Activated CD4-positive, alpha-beta T cell treated with anti-CD3 and anti-CD28 coated beads, Interleukin-2, amount 50 U/mL, for 4 hours (primary cell): ENCODE results near the gene GET3.

ENCODE experiments used
- DNase-seq, 2 experiments: peaks; one replicate each; pipeline ENCODE4 v3.0.0-alpha.2; 2020

Gene GET3

DNA sequence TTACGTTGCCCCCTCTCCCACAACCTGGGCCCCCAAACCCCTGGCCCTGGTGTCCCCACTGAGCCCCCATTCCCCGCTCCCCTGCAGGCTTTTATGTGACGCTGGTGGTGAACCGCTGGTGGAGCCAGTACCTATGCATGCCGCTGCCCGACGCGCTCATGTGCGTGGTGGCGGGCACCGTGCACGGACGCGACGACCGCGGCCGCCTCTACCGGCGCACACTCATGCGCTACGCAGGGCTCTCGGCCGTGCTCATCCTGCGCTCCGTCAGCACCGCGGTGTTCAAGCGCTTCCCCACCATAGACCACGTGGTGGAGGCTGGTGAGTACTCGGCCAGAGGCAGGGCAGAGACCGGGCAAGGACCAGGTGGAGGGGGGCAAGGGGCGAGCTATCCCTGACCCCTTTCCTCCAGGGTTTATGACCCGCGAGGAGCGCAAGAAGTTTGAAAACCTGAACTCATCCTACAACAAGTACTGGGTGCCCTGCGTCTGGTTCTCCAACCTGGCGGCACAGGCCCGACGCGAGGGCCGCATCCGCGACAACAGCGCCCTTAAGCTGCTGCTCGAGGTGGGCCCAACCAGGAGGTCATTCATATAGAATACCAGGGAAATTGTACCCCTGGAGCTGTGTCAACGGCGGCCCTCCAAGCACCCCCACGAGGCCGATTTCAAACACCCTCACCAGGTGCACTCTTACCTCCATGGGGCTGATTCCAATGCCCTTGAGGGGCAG lies 17.3 kb downstream of the GET3 start:
- no peak for DNase-seq

- no peak for DNase-seq
Measured at GRCh38 chr19:12756150-12756883, 19.0 kb downstream of the GET3 start.

GRCh38 chr19:12757544-12758274 lies 20.4 kb downstream of the GET3 start:
- peak; percentile 38 to 48 for DNase-seq

GRCh38 chr19:12759686-12760085 lies 22.4 kb downstream of the GET3 start:
- DNase-seq, result no peak

- no peak for DNase-seq
Measured at GRCh38 chr19:12763100-12763499, 25.8 kb downstream of the GET3 start.

DNA sequence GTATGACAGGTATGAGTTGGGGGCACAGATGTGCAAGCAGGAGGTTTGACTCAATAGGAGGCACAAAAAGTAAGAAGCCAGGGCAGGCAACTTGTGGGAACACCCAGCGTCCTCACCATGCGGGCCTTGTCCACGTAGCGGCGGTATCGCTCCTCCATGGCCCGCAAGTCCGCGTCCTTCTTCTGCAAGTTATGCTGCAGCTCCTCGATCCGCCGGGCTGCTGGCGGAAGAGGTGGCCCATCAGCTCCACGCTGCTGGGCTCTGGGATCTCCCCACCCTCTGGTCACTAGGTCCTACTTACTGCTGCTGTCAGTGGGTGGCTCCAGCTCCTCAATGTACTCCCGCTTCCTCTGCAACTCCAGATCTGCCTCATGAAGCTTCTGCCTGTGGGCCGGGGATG lies 27.4 kb downstream of the GET3 start:
- no peak for DNase-seq

GRCh38 chr19:12766051-12766521 lies 28.8 kb downstream of the GET3 start:
- no peak for DNase-seq

- DNase-seq, result no peak
Measured at GRCh38 chr19:12767150-12767549, 29.9 kb downstream of the GET3 start.

DNA sequence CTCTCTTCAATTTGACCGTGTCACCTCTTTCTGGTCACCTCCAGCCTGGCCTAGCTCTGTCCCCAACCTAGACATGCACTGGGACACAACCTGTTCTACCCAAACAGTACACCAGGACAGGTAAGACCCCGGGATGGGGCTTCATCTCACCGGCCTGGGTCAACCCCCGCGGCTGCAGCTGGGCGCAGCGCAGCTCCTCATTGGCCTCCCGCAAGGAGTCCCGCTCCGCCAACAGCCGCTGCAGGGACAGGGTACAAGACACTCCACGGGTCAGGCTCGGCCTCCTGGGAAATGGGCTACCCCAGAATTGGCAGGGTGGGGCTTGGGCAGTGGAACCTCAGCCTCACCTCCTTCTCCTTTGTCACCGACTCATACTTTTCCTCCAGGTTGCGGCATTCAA lies 30.4 kb downstream of the GET3 start:
- DNase-seq, result no peak

- peak; percentile 57 to 70 for DNase-seq
Measured at GRCh38 chr19:12769689-12770088, 32.4 kb downstream of the GET3 start.

GRCh38 chr19:12770922-12771321 lies 33.6 kb downstream of the GET3 start:
- no peak for DNase-seq

DNA sequence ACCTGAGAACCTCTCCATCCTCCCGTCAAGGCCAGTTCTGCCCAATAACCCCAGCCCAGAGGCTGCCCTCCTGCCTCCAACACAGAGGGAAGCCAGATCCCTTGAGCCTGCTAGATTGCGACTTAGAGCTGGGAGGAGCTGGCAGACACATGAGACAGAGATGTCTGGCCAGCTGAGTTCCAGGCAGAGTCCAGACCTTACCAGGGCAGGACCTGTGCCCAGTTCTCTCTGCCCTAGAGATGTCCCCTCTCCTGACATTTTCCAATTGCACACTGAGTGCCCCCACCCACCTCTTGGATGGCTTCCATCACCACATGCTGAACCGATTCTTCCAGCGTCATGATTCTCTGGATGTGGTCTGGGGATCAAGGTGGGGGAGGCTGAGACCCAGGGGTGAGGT lies 35.0 kb downstream of the GET3 start:
- no peak for DNase-seq

GRCh38 chr19:12773571-12773970 lies 36.3 kb downstream of the GET3 start:
- DNase-seq, result no peak

- DNase-seq, result peak in 1 of 2 experiments; percentile 34
Measured at GRCh38 chr19:12774588-12775555, 37.6 kb downstream of the GET3 start, which contains the start of gene HOOK2. Gene HOOK2, minus strand, starts transcription at chr19:12775552. Its CDS starts 103 bp downstream, at chr19:12775449.

GRCh38 chr19:12777217-12778016 lies 40.1 kb downstream of the GET3 start:
- DNase-seq, result peak; percentile 74

DNA sequence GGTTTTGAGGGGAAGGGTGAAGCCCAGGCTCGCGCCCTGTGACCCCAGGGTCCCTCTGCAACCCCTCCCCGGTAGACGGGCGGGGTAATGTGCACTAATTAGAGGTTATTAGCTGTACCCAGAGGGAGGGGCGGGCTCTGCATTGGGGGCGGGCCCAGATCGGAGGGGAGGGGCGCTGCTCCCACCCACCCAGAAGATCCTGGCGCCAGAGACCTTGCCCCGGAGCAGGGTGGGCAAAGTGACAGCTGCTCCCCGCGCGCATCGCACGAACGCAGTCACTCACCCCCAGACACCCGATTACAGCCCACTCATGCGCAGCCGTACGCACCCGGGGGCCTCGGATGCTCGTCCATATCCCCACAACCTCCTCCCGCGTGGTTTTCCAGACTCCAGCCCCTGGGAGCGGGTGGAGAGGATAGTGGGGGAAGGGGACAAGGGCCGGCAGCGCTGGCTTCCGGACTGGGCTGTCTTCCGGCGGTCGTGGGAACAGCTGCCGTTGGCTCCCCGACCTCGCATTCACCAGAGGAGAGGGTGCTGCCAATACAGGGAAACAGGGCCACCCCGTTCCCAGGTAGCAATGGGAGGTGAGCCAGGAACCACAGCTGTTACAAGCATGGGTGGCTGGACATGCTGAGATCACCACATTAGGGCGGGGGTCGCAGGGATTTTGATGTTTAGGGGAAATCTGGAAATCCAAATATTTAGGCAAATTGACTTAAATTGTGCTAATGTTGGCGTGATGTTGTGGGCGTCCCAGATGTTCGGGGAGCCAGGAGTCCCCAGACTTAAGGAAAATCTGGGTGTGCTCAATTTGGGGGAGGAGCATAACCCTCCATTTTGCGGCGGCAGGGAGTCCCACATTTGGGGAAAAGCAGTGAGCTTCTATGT lies 41.0 kb downstream of the GET3 start:
- DNase-seq, result no peak

DNA sequence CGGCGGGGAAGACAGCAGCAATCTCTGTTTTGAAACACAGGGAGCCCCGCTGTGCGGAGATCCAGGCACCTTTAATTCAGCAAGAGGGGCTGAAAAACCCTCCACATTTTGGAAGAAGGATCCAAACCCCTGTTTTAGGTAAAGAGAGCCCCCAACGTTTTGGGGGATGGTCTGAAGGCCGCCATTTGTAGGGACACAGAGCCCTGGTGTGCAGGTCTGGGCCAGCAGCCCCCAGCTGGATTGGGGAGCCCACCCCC lies 41.5 kb downstream of the GET3 start:
- no peak for DNase-seq

GRCh38 chr19:12779162-12779993 lies 42.1 kb downstream of the GET3 start:
- DNase-seq, result no peak

DNA sequence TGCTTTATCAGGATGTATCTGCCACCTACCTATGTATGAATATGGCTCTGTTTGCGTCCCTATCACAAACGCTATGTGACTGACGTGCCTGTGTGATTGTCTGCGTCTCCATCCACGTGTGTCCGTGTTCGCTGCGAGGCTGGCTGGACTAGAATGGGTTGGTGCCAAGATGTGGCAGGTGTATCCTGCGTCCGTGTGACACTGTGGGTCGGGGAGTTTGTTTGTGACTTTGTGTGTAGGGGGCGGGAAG lies 44.8 kb downstream of the GET3 start:
- DNase-seq, result no peak
